ENCODE data around the gene DTD1.

DNA sequence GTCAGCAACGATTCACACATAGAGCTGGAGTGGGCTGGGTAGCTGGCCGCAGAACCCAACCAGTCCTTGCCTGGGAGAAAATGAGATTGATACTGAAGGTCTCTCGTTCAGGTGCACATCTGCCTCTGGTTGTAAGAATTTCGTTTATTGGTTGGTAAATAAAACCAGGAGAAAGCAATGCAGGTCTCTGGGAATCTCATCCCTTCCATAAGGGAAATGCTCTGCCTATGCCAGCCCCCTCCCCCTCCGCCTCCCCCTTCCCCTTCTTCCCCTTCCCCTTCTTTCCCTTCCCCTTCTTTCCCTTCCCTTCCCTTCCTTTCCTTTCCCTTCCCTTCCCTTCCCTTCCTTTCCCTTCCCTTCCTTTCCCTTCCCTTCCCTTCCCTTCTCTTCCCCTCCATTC lies 107.3 kb downstream of the DTD1 start:
- no peak for TF ChIP-seq CTCF (IDR thresholded peaks at IDR 0.05)
- no peak for TF ChIP-seq EP300 (IDR thresholded peaks at IDR 0.05)
- no peak for TF ChIP-seq POLR2AphosphoS5 (IDR thresholded peaks at IDR 0.05)
- no peak for TF ChIP-seq POLR2A (IDR thresholded peaks at IDR 0.05)

Measured in upper lobe of left lung (tissue), 4 donors.